ENCODE results near the gene IL21.

The IL21 gene

DNA sequence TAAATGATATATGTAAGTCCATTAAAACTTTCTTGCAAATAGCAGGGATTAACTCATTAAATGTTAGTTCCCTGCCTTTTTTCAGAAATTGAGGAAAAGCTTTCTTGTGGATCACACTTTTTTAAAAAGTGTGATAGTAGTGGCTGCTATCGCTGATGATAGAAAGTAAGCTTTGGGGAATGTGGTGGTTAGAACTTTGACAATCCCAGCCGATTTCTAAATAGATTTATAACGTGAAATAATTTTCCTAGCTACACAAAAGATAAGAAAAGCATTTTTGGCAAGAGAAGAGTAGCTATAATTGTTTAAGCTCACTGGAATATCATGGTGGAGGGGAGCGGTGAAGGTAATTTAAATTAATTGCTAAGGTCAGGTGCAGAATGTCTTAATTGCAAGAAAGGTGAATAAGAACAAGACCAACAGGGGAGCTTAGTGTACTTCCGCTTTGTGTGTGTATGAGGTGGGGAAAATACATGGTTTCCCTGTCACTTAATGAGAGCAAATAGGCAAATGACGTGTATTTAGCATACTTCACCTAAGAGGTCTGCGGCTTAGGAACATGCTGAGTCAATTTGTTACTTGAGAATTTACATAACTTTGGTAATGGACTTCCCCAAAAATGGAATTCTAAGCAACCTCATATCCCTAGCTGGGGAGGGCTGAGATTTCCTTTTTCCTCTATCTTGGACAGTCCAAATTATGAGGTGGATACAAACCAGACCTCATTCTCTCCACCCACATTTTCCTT lies 11.7 kb upstream of the IL21 start:
- no peak for DNase-seq

- no peak for DNase-seq
Measured at GRCh38 chr4:122625156-122625555, 4.3 kb upstream of the IL21 start.

GRCh38 chr4:122624205-122624604 lies 3.3 kb upstream of the IL21 start:
- no peak for DNase-seq

DNA sequence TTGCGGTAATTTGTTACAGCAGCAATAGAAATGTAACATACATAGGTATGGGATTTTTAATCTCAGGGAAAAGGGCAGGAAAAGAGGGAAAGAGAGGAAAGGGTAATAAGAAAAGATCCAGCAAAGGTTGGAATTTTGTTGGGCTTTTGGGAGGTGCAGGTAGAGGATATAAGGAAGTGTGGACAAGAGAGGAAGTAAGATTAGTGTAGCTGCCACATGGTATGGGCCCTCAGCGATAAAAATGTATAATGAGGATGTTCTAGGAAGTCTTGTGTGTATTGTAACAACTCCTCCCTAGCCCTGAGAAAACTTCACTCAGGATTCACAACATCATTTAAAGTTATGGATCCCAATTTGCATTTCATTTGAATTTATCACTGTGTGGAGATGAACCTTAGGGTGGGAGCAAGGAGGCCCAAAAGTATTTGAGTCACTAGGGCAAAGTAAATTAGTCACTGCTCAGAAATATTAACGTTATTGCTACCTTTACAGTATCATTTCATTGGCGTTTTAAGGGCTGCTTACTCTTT lies 2.8 kb upstream of the IL21 start:
- no peak for DNase-seq

DNA sequence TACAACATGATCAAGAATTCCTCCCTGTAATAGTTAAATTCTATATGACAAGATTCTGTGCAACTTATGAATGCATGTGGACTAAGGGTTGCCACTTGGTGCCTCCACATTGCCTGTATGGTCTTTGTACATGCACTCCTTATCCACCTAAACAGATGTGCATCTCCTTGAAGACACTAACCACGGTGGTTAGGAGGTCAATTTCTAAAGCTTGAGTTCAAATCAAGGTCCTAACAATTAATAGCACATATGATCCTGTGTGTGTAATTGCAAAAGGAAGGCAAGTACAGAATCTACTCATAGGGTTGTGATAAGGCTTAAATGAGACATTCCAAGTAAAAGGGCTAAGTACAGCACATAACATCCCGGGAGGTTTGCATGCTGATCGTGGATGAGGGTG lies 1.5 kb upstream of the IL21 start:
- DNase-seq, result no peak

GRCh38 chr4:122619611-122620010 lies 1.3 kb downstream of the IL21 start:
- DNase-seq, result no peak

GRCh38 chr4:122617597-122618593 lies 3.0 kb downstream of the IL21 start:
- no peak for DNase-seq

GRCh38 chr4:122616915-122617596 lies 3.8 kb downstream of the IL21 start:
- DNase-seq, result no peak

DNA sequence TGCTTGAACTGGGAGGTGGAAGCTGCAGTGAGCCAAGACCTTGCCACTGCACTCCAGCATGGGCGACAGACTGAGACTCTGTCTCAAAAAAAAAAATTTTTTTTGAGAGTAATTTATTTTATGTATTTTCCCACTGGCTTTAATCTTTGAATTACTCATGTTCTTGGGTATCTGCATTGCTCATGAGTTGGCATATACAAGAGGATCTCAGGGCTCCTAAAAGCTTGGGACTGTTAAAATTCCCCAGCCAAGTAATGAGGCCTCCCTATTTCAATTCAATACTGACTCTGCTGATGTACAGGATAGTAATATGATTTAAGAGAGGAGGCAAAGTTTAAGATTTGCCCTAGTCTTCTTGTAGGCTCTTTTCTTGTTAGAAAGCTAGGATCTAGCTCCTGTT lies 6.2 kb downstream of the IL21 start:
- DNase-seq, result no peak

- DNase-seq, result no peak
Measured at GRCh38 chr4:122612540-122612939, 8.3 kb downstream of the IL21 start.

DNA sequence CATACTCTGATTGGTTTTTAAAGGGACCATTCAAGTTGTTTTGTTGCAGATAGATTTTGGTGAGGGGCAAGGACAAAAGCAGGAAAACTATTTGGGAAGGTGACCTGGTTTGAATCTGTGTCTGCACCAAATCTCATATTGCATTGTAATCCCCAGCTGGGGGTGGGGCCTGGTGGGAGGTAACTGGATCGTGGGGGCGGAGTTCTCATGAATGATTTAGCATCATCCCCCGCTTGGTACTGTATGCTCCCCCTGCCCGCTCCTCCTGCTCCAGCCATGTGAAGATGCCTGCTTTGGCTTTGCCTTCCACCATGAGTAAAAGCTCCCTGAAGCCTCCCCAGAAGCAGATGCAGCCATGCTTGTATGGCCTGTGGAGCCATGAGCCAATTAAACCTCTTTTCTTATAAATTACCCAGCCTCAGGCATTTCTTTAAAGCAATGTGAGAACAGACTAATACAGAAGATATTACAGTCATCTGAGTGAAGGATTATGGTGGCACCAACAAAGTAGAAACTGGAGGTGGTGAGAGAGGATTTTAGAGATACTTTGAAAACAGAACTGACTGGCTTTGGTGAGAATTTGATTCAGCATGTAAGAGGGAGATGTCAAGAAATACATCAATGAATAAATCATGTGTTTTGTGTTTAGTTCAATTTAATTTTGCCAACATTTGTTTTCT lies 14.4 kb downstream of the IL21 start:
- no peak for DNase-seq

GRCh38 chr4:122604146-122604545 lies 16.7 kb downstream of the IL21 start:
- no peak for DNase-seq

- DNase-seq, result no peak
Measured at GRCh38 chr4:122603156-122603574, 17.7 kb downstream of the IL21 start.

DNA sequence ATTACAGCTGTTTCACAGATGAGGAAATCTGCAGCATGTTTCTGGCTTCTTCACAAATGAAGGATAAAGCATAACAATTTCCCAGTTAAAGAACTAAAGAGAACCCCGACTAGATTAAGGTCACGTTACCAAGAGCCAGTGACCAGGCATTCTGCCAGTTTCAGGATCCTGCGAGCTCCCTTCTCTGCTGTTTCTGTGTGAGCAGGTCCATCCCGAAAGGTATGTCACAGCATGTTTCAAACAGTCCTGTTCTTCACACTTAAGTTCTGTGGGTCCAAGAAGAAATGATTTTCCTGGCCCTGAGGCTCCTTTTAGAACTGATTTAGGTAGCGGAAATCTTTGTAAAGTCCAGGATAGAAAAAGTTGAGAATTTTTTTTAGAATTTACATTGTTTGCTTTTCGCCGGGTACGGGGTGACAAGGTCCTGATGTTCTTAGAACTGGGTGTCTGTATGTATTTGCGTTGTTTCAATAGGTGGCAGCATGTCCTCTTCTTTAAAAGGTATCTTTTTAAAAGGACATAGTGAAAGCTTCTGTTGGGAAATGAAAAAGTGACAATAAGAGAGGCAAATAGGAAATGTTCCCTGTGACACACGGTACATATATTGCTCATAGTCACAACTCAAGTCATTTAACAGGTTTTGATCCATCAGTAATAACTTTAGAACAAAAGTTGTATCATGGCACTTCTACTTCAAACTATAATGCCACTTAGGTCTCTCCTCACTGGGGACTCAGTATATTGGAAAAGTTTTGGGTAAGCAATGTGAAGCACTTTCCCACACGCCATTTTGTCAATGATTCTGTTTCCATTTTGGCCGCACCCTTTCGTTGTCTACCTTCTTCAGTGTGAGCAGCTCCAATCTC lies 18.4 kb downstream of the IL21 start:
- DNase-seq, result no peak

- no peak for DNase-seq
Measured at GRCh38 chr4:122591196-122591595, 29.7 kb downstream of the IL21 start.

DNA sequence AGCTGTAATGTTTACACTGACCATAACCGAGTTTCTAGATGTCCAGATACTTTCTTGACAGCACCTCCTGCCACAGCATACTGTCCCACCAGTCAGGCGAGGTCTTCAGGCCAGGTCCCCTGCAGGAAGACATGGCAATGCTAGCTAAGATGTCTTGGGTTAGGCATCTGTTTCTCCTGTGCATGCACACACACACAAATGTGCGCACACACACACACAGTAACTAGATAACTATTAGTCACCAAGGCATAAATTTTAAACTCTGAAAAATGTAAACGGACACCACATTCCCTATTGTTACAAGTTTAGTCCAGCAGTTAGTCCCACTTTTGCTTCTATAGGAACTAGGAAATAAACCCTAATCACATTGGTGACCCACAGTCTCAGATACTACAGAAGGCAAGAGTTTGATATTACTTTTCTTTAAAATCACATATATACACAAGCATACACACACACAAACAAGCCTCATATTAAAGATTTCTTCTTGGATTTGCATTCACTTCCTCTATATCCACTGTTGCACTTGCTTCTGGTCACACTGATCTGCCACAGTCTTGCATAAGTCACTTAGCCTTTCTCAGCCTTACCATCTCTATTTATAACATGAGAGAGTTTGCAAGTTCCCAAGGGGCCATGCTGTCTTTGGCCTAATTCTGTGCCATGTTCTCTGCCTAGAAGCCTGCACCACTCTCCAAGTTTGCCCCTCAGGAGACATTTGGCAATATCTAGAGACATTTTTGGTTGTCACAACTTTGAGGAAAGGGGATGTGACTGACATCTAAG lies 32.2 kb downstream of the IL21 start:
- DNase-seq, result no peak

GRCh38 chr4:122584519-122584918 lies 36.3 kb downstream of the IL21 start:
- DNase-seq, result no peak

GRCh38 chr4:122583906-122584305 lies 37.0 kb downstream of the IL21 start:
- no peak for DNase-seq

DNA sequence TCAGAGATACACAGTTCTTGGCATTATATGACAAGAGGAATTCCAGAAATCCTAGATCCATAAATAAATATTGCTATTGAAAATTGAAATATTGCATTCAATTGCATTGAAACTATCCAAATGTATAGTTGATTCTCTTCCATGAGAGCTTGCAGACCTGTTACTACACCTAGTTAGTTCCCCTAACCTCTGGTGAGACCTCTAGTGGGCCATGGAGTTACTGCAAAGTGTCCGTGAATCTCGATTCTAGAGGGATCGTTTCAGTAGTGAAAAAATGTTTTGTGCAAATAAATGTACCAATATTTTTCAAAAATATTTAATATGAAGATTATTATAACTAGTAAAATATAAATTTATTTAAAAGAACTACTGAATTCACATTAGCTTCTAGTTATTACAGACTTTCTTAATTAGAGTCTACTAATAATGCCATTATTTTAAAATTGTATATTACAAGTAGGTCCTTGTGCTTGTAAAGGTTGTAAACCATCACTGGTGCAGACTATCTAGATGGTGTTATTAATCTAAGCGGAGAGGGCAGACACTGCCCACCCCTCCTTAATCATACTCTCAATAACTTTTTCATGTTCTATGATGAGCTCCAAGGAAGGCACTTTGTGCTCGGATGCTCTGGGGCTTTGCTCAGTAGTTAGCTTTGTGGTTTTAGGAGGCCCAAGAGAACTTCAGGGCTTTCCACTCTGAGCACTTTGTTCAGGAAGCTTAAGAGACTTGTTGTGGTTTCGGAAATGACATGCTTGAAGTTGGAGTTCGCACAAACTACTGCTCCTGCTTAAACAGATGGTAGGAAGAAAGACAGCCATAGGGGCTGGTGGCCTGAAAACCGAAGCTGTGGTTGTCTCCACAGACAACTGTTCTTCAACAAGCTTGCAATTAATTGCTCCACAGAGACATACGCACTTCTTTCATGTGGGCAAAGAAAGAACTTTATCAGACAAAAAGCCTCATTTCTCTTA lies 42.8 kb downstream of the IL21 start:
- DNase-seq, result no peak

- DNase-seq, result no peak
Measured at GRCh38 chr4:122577189-122577553, 43.7 kb downstream of the IL21 start.

Data from 8988T (cell line).